Hindlimb muscle (tissue), 1 donor: ENCODE data around the gene PADI1. TPM values are rescaled to one million over a fixed set of nuclear protein-coding genes. Genes with fewer than 3 reads are reported as not detected.

ENCODE experiments used
- DNase-seq: peaks from one replicate; pipeline ENCODE4 v3.0.0-alpha.2; 2013
- polyA plus RNA-seq: library from polyadenylated mRNA; unstranded; fragments of 120-200 nt; gene quantifications from one replicate; pipeline ENCODE4 v1.2.1, GENCODE V29; 2013; ENCODE audit not compliant: insufficient read length

Gene PADI1
- polyA plus RNA-seq, 1 donor: 0.31 TPM

GRCh38 chr1:17274186-17275170 is 69.5 kb downstream of the PADI1 start:
- DNase-seq: no peak

GRCh38 chr1:17276568-17276967 is 71.6 kb downstream of the PADI1 start:
- no peak for DNase-seq

- no peak for DNase-seq
Observed at GRCh38 chr1:17277511-17278159, 72.7 kb downstream of the PADI1 start.

GRCh38 chr1:17278996-17279830 is 74.3 kb downstream of the PADI1 start:
- DNase-seq: no peak

- no peak for DNase-seq
Observed at GRCh38 chr1:17280436-17280835, 75.5 kb downstream of the PADI1 start.

GRCh38 chr1:17280894-17281293 is 76.0 kb downstream of the PADI1 start:
- no peak for DNase-seq

- DNase-seq: no peak
Observed at GRCh38 chr1:17281775-17282181, 76.8 kb downstream of the PADI1 start.

- DNase-seq: no peak
Observed at GRCh38 chr1:17282836-17283235, 77.9 kb downstream of the PADI1 start.

- no peak for DNase-seq
Observed at GRCh38 chr1:17286646-17287045, 81.7 kb downstream of the PADI1 start.

- no peak for DNase-seq
Observed at GRCh38 chr1:17287130-17287776, 82.3 kb downstream of the PADI1 start.

- no peak for DNase-seq
Observed at GRCh38 chr1:17289721-17290120, 84.8 kb downstream of the PADI1 start.

GRCh38 chr1:17290553-17290952 is 85.6 kb downstream of the PADI1 start:
- no peak for DNase-seq

GRCh38 chr1:17292299-17293160 is 87.6 kb downstream of the PADI1 start:
- DNase-seq: no peak

- DNase-seq: no peak
Observed at GRCh38 chr1:17293681-17294425, 88.9 kb downstream of the PADI1 start.

- DNase-seq: no peak
Observed at GRCh38 chr1:17295292-17295691, 90.4 kb downstream of the PADI1 start.

Other genes with a start within 250 kb of the PADI1 start
- 70.4 TPM for gene MFAP2, start 224.5 kb upstream of the PADI1 start, polyA plus RNA-seq
- 22.7 TPM for gene ATP13A2, start 193.2 kb upstream of the PADI1 start, polyA plus RNA-seq
- 105 TPM for gene SDHB, start 151.1 kb upstream of the PADI1 start, polyA plus RNA-seq
- 147 TPM for gene PADI2, start 85.7 kb upstream of the PADI1 start, polyA plus RNA-seq
- not detected for gene PADI3, start 44.0 kb downstream of the PADI1 start, polyA plus RNA-seq
- gene PADI4, start 103.1 kb downstream of the PADI1 start, polyA plus RNA-seq: 0.57 TPM
- gene PADI6, start 167.1 kb downstream of the PADI1 start, polyA plus RNA-seq: not detected
- 36.8 TPM for gene RCC2, start 234.5 kb downstream of the PADI1 start, polyA plus RNA-seq